Thyroid gland (tissue), 4 donors: Measurements from ENCODE around the gene CZIB.

Source experiments
- CTCF ChIP-seq, 6 experiments: fragments of 200-600 bp in 3 of 6; fragments of 450-650 bp in 3 of 6; sonication (generic) in 3 of 6; IDR thresholded peaks; one replicate each; pipeline ENCODE4 v1.5.1; 2016 to 2019; ENCODE audit warnings: antibody characterized with exemption in 6 of 6, mild to moderate bottlenecking in 2 of 6, inconsistent platforms in 1 of 6, moderate library complexity in 1 of 6
- POLR2A ChIP-seq, 2 donors: fragments of 450-650 bp; IDR thresholded peaks; one replicate each; pipeline ENCODE4 v1.6.1; 2017; ENCODE audit warnings: antibody characterized with exemption in 2 of 2, mild to moderate bottlenecking in 2 of 2, moderate library complexity in 1 of 2

- TF ChIP-seq POLR2A (IDR thresholded peaks at IDR 0.05) = no peak
- TF ChIP-seq CTCF (IDR thresholded peaks at IDR 0.05) = no peak
Observed at GRCh38 chr1:53206735-53207379, 13.6 kb downstream of the CZIB start.
